Skin of body (tissue), 3 donors: ENCODE measurements around the gene PLK5. TPM values are rescaled to one million over a fixed set of nuclear protein-coding genes. Genes with fewer than 3 reads are reported as not detected.

Source experiments
- DNase-seq: peaks from one replicate; lab custom pipeline; 2025; lab: John Stamatoyannopoulos, UW
- small RNA-seq: library from RNA; depleted of rRNA; stranded (forward); fragments of <200 nt; gene quantifications from one replicate; pipeline ENCODE3, GENCODE V24; 2014; ENCODE audit warnings: low replicate concordance
- total RNA-seq: library from RNA; depleted of rRNA; stranded (reverse); fragments of >200 nt; gene quantifications from one replicate; pipeline ENCODE4 v1.2.3, GENCODE V29; 2014

Gene PLK5
- total RNA-seq, 1 donor from 2014 or later, result 0.10 TPM

- no peak for DNase-seq
Observed at GRCh38 chr19:1577090-1577928, 53.4 kb downstream of the PLK5 start.

GRCh38 chr19:1577929-1578618 is 54.2 kb downstream of the PLK5 start:
- DNase-seq, result no peak

- no peak for DNase-seq
Observed at GRCh38 chr19:1579222-1579621, 55.3 kb downstream of the PLK5 start.

- no peak for DNase-seq
Observed at GRCh38 chr19:1580382-1580781, 56.5 kb downstream of the PLK5 start.

- no peak for DNase-seq
Observed at GRCh38 chr19:1580957-1581356, 57.1 kb downstream of the PLK5 start.

- no peak for DNase-seq
Observed at GRCh38 chr19:1582201-1582600, 58.3 kb downstream of the PLK5 start.

GRCh38 chr19:1584500-1585242 is 60.8 kb downstream of the PLK5 start:
- DNase-seq, result no peak

- no peak for DNase-seq
Observed at GRCh38 chr19:1585243-1585580, 61.3 kb downstream of the PLK5 start.

Small RNAs within 50 kb of the gene (small RNA-seq; reads per million reads assigned to genes)
- gene AC005943.2 (not detected), gene RN7SL477P (not detected)

Other genes starting within 250 kb of the PLK5 start
- gene FAM174C, start 248.5 kb upstream of the PLK5 start, total RNA-seq, result 6.4 TPM
- gene EFNA2, start 238.2 kb upstream of the PLK5 start, total RNA-seq, result 0.39 TPM
- 27.3 TPM for gene NDUFS7, start 140.2 kb upstream of the PLK5 start, total RNA-seq
- 12.5 TPM for gene GAMT, start 122.5 kb upstream of the PLK5 start, total RNA-seq
- 37.9 TPM for gene DAZAP1, start 116.5 kb upstream of the PLK5 start, total RNA-seq
- 533 TPM for gene RPS15, start 85.7 kb upstream of the PLK5 start, total RNA-seq
- 0.59 TPM for gene APC2, start 74.0 kb upstream of the PLK5 start, total RNA-seq
- gene C19orf25, start 44.9 kb upstream of the PLK5 start, total RNA-seq, result 11.6 TPM
- 0.59 TPM for gene PCSK4, start 33.7 kb upstream of the PLK5 start, total RNA-seq
- 7.5 TPM for gene REEP6, start 32.9 kb upstream of the PLK5 start, total RNA-seq
- 3.1 TPM for gene ADAMTSL5, start 11.1 kb upstream of the PLK5 start, total RNA-seq
- 19.3 TPM for gene MEX3D, start 44.2 kb downstream of the PLK5 start, total RNA-seq
- gene MBD3, start 68.8 kb downstream of the PLK5 start, total RNA-seq, result 32.2 TPM
- 41.8 TPM for gene UQCR11, start 81.4 kb downstream of the PLK5 start, total RNA-seq
- gene TCF3, start 128.5 kb downstream of the PLK5 start, total RNA-seq, result 40.4 TPM
- not detected for gene ONECUT3, start 229.4 kb downstream of the PLK5 start, total RNA-seq